ENCODE measurements around the gene CAPN9.

GRCh38 chr1:230825761-230826160, 78.6 kb downstream of the CAPN9 start:
- TF ChIP-seq POLR2A (IDR thresholded peaks at IDR 0.05) (no peak), CTCF (IDR thresholded peaks at IDR 0.05) (no peak)
